ENCODE results near the gene H2AZ1. TPM values are rescaled to one million over a fixed set of nuclear protein-coding genes. Genes with fewer than 3 reads are reported as not detected.

Gene H2AZ1
- total RNA-seq, 1 donor from 2014 or later = 60.7 TPM

DNA sequence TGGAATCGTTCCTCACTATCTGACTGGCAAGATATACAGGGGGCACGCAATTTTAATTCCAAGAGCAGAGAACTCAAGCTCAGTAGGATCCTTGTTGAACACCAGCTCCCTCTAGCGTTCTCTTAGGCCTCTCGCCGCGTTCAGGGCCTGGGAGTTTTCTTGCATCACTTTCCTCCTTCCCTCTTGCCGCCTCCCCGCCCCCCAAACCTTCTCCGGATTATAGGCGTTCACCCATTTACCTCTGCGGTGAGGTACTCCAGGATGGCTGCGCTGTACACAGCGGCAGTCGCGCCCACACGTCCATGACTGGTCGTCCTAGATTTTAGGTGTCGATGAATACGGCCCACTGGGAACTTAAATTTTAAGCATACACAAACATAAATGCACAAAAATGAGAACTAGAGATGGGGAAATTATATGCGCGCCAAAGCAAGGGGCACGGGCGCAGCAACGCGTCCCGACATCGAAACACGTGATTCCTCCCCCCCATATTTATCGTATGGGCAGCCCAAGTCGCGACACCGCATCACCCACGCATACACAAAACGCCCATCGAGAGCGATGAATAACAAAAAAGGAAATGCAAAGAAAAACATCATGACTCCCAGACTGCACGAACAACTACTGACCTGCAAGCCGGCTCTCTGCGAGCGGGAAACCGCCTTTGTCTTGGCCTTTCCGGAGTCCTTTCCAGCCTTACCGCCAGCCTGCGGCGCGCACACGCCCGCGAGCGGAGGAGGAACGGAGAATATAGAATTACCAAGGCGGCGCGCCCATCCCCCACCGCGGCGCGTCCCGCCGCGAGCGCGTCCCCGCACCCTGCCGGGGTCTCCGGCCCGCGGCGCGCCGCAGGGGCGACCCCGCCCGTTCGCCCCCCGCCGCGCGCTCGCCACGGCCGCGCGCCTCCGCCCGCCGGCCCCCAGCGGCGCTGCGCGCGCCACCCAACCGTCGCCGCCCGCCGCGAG is 759 bp downstream of the H2AZ1 start:
- peaks cover 69% of the 10 kb centered on the region for H3K4me1 ChIP-seq
- peak overlapping the region; percentile 96 for H3K27ac ChIP-seq (replicated peaks)
- TF ChIP-seq, protein P1, sequence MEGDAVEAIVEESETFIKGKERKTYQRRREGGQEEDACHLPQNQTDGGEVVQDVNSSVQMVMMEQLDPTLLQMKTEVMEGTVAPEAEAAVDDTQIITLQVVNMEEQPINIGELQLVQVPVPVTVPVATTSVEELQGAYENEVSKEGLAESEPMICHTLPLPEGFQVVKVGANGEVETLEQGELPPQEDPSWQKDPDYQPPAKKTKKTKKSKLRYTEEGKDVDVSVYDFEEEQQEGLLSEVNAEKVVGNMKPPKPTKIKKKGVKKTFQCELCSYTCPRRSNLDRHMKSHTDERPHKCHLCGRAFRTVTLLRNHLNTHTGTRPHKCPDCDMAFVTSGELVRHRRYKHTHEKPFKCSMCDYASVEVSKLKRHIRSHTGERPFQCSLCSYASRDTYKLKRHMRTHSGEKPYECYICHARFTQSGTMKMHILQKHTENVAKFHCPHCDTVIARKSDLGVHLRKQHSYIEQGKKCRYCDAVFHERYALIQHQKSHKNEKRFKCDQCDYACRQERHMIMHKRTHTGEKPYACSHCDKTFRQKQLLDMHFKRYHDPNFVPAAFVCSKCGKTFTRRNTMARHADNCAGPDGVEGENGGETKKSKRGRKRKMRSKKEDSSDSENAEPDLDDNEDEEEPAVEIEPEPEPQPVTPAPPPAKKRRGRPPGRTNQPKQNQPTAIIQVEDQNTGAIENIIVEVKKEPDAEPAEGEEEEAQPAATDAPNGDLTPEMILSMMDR (IDR thresholded peaks at IDR 0.05; ENCODE audit: borderline replicate concordance) = peak; percentile 91
- intact Hi-C loops (cut with micrococcal nuclease) = no loop called here
- no peaks in the 10 kb centered on the region for H3K9me3 ChIP-seq (replicated peaks)
- peak overlapping the region; percentile 95 for H3K4me3 ChIP-seq
- H3K27me3 ChIP-seq (ENCODE audit: low read depth) = no peaks in the 10 kb centered on the region
- peak; percentile 82 for DNase-seq
- peaks cover 11% of the 10 kb centered on the region for H3K36me3 ChIP-seq

- peak overlapping the region; percentile 96 for H3K27ac ChIP-seq (replicated peaks)
- peak overlapping the region; percentile 95 for H3K4me3 ChIP-seq
- peaks cover 86% of the 10 kb centered on the region for H3K4me1 ChIP-seq
- TF ChIP-seq, protein P1 (IDR thresholded peaks at IDR 0.05; ENCODE audit: borderline replicate concordance) = no peak
- intact Hi-C loops (cut with micrococcal nuclease) = no loop called here
- H3K27me3 ChIP-seq (ENCODE audit: low read depth) = no peaks in the 10 kb centered on the region
- DNase-seq = no peak
- H3K9me3 ChIP-seq (replicated peaks) = no peaks in the 10 kb centered on the region
- peaks cover 11% of the 10 kb centered on the region for H3K36me3 ChIP-seq
Observed at GRCh38 chr4:99947608-99948007, 2.5 kb downstream of the H2AZ1 start.

GRCh38 chr4:99947190-99947578 is 2.9 kb downstream of the H2AZ1 start:
- H3K36me3 ChIP-seq = peaks cover 11% of the 10 kb centered on the region
- intact Hi-C loops (cut with micrococcal nuclease) = no loop called here
- peak overlapping the region; percentile 95 for H3K4me3 ChIP-seq
- peaks cover 89% of the 10 kb centered on the region for H3K4me1 ChIP-seq
- peak overlapping the region; percentile 96 for H3K27ac ChIP-seq (replicated peaks)
- no peak for DNase-seq
- TF ChIP-seq, protein P1 (IDR thresholded peaks at IDR 0.05; ENCODE audit: borderline replicate concordance) = no peak
- no peaks in the 10 kb centered on the region for H3K27me3 ChIP-seq (ENCODE audit: low read depth)
- no peaks in the 10 kb centered on the region for H3K9me3 ChIP-seq (replicated peaks)

DNA sequence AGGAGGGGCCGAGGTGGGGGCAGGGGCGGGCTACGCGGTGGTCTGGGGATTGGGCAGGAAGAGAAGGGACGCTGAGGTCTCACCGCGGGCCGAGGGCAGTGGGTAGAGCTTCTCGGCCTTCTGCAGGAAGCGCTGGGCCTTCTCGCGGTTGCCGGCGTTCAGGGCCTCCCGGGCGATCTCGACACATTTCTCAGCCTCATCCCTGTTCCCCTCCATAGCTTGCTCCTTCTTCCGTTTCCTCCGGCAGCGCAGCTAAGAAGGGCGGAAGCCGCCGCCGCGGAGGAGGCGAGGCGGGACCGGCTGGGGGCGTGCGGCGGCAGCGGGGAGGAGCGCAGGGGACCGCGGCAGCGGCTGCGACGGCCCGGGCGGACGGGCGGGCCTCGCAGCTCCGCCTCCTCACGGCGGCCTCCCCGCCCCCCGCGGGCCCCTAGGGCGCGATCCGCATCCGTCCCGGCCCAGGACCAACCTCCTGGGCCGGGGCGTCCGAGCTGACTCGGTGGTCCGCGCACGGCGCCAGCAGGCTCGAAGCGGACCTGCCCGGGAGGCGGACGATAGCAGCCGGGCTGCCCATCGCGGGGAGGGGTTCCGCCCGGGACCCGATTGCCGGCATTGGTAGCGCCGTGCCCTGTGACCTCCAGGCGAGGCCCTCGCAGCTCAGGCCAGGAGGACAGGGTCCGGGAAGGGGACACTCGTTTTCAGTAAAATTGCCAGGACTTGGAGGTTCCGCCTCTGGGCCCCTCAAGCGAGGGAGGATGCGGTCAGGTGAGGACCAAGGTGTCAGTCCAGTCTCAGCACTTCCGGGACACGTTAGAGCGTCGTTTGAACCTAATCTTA is 3.5 kb downstream of the H2AZ1 start, which contains the start of gene DNAJB14:
Gene DNAJB14, minus strand, starts transcription at position 263 of the 834 bp plus-strand sequence. Its CDS starts 47 bp downstream, at position 216.
- peaks cover 84% of the 10 kb centered on the region for H3K4me1 ChIP-seq

More for the DNA sequence above, 3.5 kb downstream of the H2AZ1 start, which contains the start of gene DNAJB14:
- peak within 1 kb of the TSS; percentile 95 for H3K4me3 ChIP-seq
- peak; percentile 84 for DNase-seq
- TF ChIP-seq, protein P1 (IDR thresholded peaks at IDR 0.05; ENCODE audit: borderline replicate concordance) = peak; percentile 29
- peaks cover 11% of the 10 kb centered on the region for H3K36me3 ChIP-seq
- H3K27me3 ChIP-seq (ENCODE audit: low read depth) = no peaks in the 10 kb centered on the region
- intact Hi-C loops (cut with micrococcal nuclease) = no loop called here
- no peaks in the 10 kb centered on the region for H3K9me3 ChIP-seq (replicated peaks)
- peak within 1 kb of the TSS; percentile 96 for H3K27ac ChIP-seq (replicated peaks)

All from left ventricle myocardium inferior (tissue), 1 donor.